Endothelial cell (in vitro differentiated cells): ENCODE measurements around the gene MPHOSPH10. TPM values are rescaled to one million over a fixed set of nuclear protein-coding genes. Genes with fewer than 3 reads are reported as not detected.

ENCODE experiments used
- DNase-seq: peaks from one replicate; pipeline ENCODE4 v3.0.0; 2021; ENCODE audit warnings: low spot score
- H3K27ac Mint-ChIP-seq: one replicate; pipeline ENCODE4 v1.8.0; 2021; ENCODE audit warnings: mixed read lengths, inconsistent platforms; ENCODE audit not compliant: unreplicated experiment
- H3K27me3 Mint-ChIP-seq: one replicate; pipeline ENCODE4 v1.8.0; 2021; ENCODE audit warnings: mild to moderate bottlenecking, moderate library complexity, mixed read lengths, inconsistent platforms; ENCODE audit not compliant: unreplicated experiment
- H3K36me3 Mint-ChIP-seq: one replicate; pipeline ENCODE4 v1.8.0; 2021; ENCODE audit warnings: mild to moderate bottlenecking, low read depth, mixed read lengths, inconsistent platforms; ENCODE audit not compliant: unreplicated experiment
- H3K4me1 Mint-ChIP-seq: one replicate; pipeline ENCODE4 v1.8.0; 2021; ENCODE audit warnings: mild to moderate bottlenecking, mixed read lengths, inconsistent platforms; ENCODE audit not compliant: unreplicated experiment
- H3K4me3 Mint-ChIP-seq: one replicate; pipeline ENCODE4 v1.8.0; 2021; ENCODE audit warnings: mild to moderate bottlenecking, mixed read lengths, inconsistent platforms; ENCODE audit not compliant: unreplicated experiment
- H3K9me3 Mint-ChIP-seq: one replicate; pipeline ENCODE4 v1.8.0; 2021; ENCODE audit warnings: mixed read lengths, inconsistent platforms; ENCODE audit not compliant: unreplicated experiment
- total RNA-seq: library from RNA; stranded (reverse); fragmentation: NEBNext Ultra II Directional; extraction: Animal tissue kit (Norgen Biotek cat#: 25700); gene quantifications from one replicate; pipeline ENCODE4 v1.2.1, GENCODE V29; 2021; ENCODE audit not compliant: unreplicated experiment
- TF ChIP-seq, protein P1 (sequence below): fragments of 200-600 bp; sonication (generic); IDR thresholded peaks from one replicate; pipeline ENCODE4 v1.5.0; 2021; ENCODE audit warnings: antibody characterized with exemption; ENCODE audit not compliant: unreplicated experiment

MPHOSPH10 gene
- total RNA-seq, 1 donor from 2014 or later, result 24.7 TPM

DNA sequence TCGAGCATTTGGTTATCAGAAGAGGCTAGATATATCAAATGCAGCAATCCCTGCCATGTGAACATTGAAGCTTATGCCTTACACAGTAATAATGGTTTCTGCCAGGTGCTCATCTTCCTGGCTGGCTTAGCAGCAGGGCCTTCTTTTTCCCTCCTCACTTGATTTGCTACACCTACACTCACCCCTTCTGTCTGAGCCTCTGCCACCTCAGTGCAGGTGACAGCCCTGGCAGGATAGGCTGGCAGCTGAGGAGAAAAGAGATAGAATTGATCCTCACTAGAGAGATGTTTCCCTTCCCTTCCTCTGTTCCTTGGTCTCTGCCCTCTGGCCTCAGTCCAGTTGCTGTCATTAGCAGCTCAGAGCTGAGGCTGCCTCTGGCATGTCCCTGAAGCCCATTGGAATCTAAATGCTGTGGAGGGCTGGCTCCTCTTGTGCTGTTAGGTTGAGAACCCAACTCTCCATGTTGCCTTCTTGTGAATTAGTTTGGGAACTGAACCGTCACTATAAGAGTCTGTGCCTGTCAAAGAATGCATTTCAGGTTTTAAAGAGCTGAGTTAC, 18.2 kb downstream of the MPHOSPH10 start:
- no peaks in the 10 kb centered on the region for H3K9me3 Mint-ChIP-seq
- DNase-seq, result no peak
- peak overlapping the region; percentile 6 for H3K4me3 Mint-ChIP-seq
- H3K27ac Mint-ChIP-seq, result no peak overlapping the region
- H3K4me1 Mint-ChIP-seq, result no peaks in the 10 kb centered on the region
- TF ChIP-seq, protein P1, sequence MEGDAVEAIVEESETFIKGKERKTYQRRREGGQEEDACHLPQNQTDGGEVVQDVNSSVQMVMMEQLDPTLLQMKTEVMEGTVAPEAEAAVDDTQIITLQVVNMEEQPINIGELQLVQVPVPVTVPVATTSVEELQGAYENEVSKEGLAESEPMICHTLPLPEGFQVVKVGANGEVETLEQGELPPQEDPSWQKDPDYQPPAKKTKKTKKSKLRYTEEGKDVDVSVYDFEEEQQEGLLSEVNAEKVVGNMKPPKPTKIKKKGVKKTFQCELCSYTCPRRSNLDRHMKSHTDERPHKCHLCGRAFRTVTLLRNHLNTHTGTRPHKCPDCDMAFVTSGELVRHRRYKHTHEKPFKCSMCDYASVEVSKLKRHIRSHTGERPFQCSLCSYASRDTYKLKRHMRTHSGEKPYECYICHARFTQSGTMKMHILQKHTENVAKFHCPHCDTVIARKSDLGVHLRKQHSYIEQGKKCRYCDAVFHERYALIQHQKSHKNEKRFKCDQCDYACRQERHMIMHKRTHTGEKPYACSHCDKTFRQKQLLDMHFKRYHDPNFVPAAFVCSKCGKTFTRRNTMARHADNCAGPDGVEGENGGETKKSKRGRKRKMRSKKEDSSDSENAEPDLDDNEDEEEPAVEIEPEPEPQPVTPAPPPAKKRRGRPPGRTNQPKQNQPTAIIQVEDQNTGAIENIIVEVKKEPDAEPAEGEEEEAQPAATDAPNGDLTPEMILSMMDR, result no peak
- peaks cover 5% of the 10 kb centered on the region for H3K27me3 Mint-ChIP-seq
- peaks cover 46% of the 10 kb centered on the region for H3K36me3 Mint-ChIP-seq

DNA sequence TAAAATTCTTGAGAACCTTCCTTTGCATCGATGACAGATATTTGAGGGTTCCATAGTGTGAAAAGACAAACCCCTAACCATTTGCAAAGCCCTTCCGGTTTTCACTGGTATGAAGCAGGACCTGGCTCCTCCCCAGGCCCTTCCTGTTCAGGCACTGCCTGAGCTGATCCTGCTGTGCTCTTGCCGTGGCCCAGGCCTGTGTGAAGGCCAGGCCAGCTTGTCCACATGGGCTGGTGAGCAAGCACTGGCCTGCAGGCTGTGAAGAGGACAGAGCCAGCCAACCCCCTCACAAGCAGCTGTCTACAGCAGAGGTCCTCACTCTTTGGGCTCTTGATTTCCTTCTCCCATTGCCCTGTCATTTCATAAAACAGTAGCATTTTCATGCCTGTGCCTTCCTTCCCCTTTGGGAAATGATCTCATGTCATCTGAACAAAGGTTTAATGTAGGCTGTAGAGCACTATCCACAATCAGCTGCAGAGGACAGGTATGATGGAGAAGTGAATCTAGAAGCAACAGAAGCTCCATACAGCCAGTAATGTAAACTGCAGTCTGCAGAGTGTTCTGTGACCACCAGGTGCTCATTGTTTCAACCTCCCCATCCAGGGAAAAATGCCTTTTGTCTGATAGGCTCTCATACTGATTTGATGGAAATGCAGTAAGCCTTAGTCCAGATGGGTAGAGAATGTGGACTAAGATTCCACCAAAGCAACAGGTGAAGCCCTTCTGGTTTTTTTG, 19.8 kb downstream of the MPHOSPH10 start:
- no peak for DNase-seq
- H3K27ac Mint-ChIP-seq, result no peak overlapping the region
- H3K4me3 Mint-ChIP-seq, result no peak overlapping the region
- no peaks in the 10 kb centered on the region for H3K4me1 Mint-ChIP-seq
- TF ChIP-seq, protein P1, result no peak
- peaks cover 39% of the 10 kb centered on the region for H3K36me3 Mint-ChIP-seq
- H3K27me3 Mint-ChIP-seq, result peaks cover 5% of the 10 kb centered on the region
- H3K9me3 Mint-ChIP-seq, result no peaks in the 10 kb centered on the region

- Mint-ChIP-seq H3K27me3 (peaks cover 6% of the 10 kb centered on the region), H3K9me3 (no peaks in the 10 kb centered on the region), H3K4me1 (no peaks in the 10 kb centered on the region), H3K27ac (no peak overlapping the region), H3K36me3 (peaks cover 32% of the 10 kb centered on the region), H3K4me3 (no peak overlapping the region)
- no peak for DNase-seq
- TF ChIP-seq, protein P1, result no peak
Observed at GRCh38 chr2:71151620-71152019, 21.2 kb downstream of the MPHOSPH10 start.

DNA sequence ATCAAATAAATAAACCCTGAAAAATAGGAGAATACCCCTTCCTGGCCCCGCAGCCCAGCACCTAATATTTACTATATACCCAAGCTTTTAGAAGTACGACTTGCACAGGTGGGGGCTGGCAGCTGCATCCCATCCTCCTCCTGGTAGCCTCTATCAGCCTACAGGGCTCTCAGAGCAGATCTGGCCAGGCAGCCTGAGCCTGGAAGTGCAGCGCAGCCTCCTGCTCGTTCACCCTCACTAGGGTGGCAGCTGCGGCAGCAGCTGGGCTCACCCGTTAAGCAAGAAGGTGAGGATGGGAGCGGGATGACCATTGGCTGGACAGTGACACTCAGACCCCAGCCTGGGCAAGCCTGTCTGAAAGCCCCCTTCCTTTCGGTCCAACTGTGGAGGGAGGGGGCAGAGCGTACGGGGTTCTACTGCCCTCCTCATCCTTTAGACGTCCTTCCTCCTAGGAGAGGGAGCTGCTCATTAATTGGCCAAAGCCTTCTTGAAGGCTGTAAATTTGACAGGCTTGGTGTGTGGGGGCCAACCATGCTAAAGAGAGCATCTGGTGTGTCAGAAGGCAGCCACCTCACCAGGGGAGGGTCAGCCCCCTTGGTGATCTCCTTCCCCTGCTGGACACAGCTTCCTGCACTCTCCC, 23.3 kb downstream of the MPHOSPH10 start:
- TF ChIP-seq, protein P1, result no peak
- Mint-ChIP-seq H3K4me1 (peaks cover 3% of the 10 kb centered on the region), H3K27me3 (peaks cover 6% of the 10 kb centered on the region), H3K9me3 (no peaks in the 10 kb centered on the region), H3K36me3 (peaks cover 21% of the 10 kb centered on the region), H3K4me3 (no peak overlapping the region), H3K27ac (no peak overlapping the region)
- DNase-seq, result no peak

GRCh38 chr2:71154279-71154678, 23.8 kb downstream of the MPHOSPH10 start:
- H3K4me3 Mint-ChIP-seq, result no peak overlapping the region
- TF ChIP-seq, protein P1, result no peak
- H3K27ac Mint-ChIP-seq, result no peak overlapping the region

More at GRCh38 chr2:71154279-71154678, 23.8 kb downstream of the MPHOSPH10 start:
- Mint-ChIP-seq H3K9me3 (no peaks in the 10 kb centered on the region), H3K27me3 (peaks cover 6% of the 10 kb centered on the region), H3K4me1 (peaks cover 3% of the 10 kb centered on the region), H3K36me3 (peaks cover 15% of the 10 kb centered on the region)
- no peak for DNase-seq
